GOT3 (cell line): ENCODE measurements around the gene CEP89.
"Not testable (repeated sequence)": the region's sequence is repeated elsewhere in the genome, so short reads cannot be mapped to it uniquely, and the experiment has no call there.

Experiments used
- DNase-seq: peaks from one replicate; lab custom pipeline; 2025; ENCODE audit warnings: mixed read lengths; lab: John Stamatoyannopoulos, UW

The CEP89 gene

GRCh38 chr19:32966750-32967149 is 5.0 kb downstream of the CEP89 start:
- no peak for DNase-seq

- DNase-seq, result no peak
Measured at GRCh38 chr19:32945260-32945659, 26.5 kb downstream of the CEP89 start.

GRCh38 chr19:32941273-32941672 is 30.5 kb downstream of the CEP89 start:
- not testable (repeated sequence) for DNase-seq

GRCh38 chr19:32936065-32936464 is 35.7 kb downstream of the CEP89 start:
- no peak for DNase-seq

GRCh38 chr19:32935629-32936028 is 36.1 kb downstream of the CEP89 start:
- no peak for DNase-seq

- no peak for DNase-seq
Measured at GRCh38 chr19:32933571-32933970, 38.2 kb downstream of the CEP89 start.

- no peak for DNase-seq
Measured at GRCh38 chr19:32930567-32930966, 41.2 kb downstream of the CEP89 start.

GRCh38 chr19:32928806-32929205 is 43.0 kb downstream of the CEP89 start:
- no peak for DNase-seq

- no peak for DNase-seq
Measured at GRCh38 chr19:32924200-32924599, 47.6 kb downstream of the CEP89 start.

- no peak for DNase-seq
Measured at GRCh38 chr19:32921624-32922023, 50.1 kb downstream of the CEP89 start.

GRCh38 chr19:32919365-32919764 is 52.4 kb downstream of the CEP89 start:
- no peak for DNase-seq

GRCh38 chr19:32917616-32917996 is 54.2 kb downstream of the CEP89 start:
- DNase-seq, result no peak

GRCh38 chr19:32916969-32917615 is 54.7 kb downstream of the CEP89 start:
- DNase-seq, result no peak

- DNase-seq, result no peak
Measured at GRCh38 chr19:32914879-32915660, 56.7 kb downstream of the CEP89 start.

- DNase-seq, result no peak
Measured at GRCh38 chr19:32911467-32911866, 60.3 kb downstream of the CEP89 start.

GRCh38 chr19:32910874-32911273 is 60.9 kb downstream of the CEP89 start:
- DNase-seq, result no peak

GRCh38 chr19:32910094-32910493 is 61.7 kb downstream of the CEP89 start:
- DNase-seq, result no peak

GRCh38 chr19:32909257-32909656 is 62.5 kb downstream of the CEP89 start:
- no peak for DNase-seq

GRCh38 chr19:32908641-32909190 is 63.0 kb downstream of the CEP89 start:
- no peak for DNase-seq

GRCh38 chr19:32902448-32902847 is 69.3 kb downstream of the CEP89 start:
- no peak for DNase-seq

GRCh38 chr19:32901504-32902161 is 70.1 kb downstream of the CEP89 start:
- DNase-seq, result no peak

GRCh38 chr19:32896516-32897214 is 75.1 kb downstream of the CEP89 start:
- no peak for DNase-seq
